ENCODE measurements around the gene CHRM2. TPM values are rescaled to one million over a fixed set of nuclear protein-coding genes. Genes with fewer than 3 reads are reported as not detected.

Gene CHRM2
- total and polyA plus RNA-seq, 9 donors, result 0.05 to 0.69 (median 0.42) TPM; not detected in 2

DNA sequence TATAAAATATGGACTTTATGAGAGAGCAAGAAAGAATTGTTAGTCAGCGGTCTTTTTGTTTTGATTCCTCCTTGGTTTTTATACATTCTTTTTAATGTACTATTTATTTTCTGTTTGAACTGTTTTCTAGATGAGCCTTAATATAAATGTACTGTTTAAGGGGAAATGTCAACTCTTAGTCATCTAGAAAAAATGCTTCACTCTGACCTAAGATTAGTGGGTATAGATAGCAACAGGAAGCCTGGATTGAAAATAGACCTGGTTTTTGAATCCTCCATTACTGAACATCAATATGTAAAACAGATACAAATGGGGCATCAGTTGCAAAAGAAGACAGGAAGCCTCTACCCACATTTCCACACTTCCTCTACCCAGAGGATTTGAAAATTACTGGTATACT, 87.8 kb downstream of the CHRM2 start:
- no peaks in the 10 kb centered on the region for H3K36me3 ChIP-seq
- DNase-seq, result no peak
- no peaks in the 10 kb centered on the region for H3K27me3 ChIP-seq
- 41 to 57% (median 55%) methylated on average over 1 of the region's 1 CpG for WGBS, 3 donors
- no peak overlapping the region for H3K4me3 ChIP-seq
- no peaks in the 10 kb centered on the region for H3K4me1 ChIP-seq (ENCODE audit: insufficient read depth)
- H3K9me3 ChIP-seq, result no peaks in the 10 kb centered on the region
- H3K27ac ChIP-seq, result no peak overlapping the region
- intact Hi-C loops (cut with DNase I), result no loop called here
- TF ChIP-seq, protein P1, sequence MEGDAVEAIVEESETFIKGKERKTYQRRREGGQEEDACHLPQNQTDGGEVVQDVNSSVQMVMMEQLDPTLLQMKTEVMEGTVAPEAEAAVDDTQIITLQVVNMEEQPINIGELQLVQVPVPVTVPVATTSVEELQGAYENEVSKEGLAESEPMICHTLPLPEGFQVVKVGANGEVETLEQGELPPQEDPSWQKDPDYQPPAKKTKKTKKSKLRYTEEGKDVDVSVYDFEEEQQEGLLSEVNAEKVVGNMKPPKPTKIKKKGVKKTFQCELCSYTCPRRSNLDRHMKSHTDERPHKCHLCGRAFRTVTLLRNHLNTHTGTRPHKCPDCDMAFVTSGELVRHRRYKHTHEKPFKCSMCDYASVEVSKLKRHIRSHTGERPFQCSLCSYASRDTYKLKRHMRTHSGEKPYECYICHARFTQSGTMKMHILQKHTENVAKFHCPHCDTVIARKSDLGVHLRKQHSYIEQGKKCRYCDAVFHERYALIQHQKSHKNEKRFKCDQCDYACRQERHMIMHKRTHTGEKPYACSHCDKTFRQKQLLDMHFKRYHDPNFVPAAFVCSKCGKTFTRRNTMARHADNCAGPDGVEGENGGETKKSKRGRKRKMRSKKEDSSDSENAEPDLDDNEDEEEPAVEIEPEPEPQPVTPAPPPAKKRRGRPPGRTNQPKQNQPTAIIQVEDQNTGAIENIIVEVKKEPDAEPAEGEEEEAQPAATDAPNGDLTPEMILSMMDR (IDR thresholded peaks at IDR 0.05), result no peak
- TF ChIP-seq POLR2A (IDR thresholded peaks at IDR 0.05), result no peak
- TF ChIP-seq EP300 (IDR thresholded peaks at IDR 0.05), result no peak

DNA sequence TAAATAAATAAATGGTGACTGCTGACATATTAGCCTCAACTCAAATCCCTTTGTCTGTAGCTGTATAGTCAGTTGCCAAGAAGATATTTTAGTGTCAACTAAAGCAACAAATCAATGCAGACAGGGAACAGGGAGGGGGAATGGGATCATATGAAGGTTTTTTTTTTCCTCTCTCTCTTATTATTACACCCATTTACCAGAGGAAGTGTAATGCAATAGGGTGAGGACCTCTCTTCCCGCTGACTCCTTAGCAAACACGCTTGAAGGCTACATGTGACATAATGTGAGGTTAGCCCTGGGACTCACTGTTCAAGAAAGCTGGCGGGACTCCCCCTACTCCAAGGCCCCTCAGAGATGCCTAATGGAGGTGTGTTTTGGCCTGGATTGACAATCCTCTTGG, 88.2 kb downstream of the CHRM2 start:
- Histone ChIP-seq H3K27me3 (no peaks in the 10 kb centered on the region), H3K4me1 (ENCODE audit: insufficient read depth) (no peaks in the 10 kb centered on the region), H3K9me3 (no peaks in the 10 kb centered on the region), H3K36me3 (no peaks in the 10 kb centered on the region), H3K4me3 (no peak overlapping the region), H3K27ac (no peak overlapping the region)
- 88 to 94% (median 92%) methylated on average over 3 of the region's 3 CpGs for WGBS, 3 donors
- intact Hi-C loops (cut with DNase I), result no loop called here
- no peak for DNase-seq
- TF ChIP-seq POLR2A (IDR thresholded peaks at IDR 0.05), result no peak
- TF ChIP-seq, protein P1 (IDR thresholded peaks at IDR 0.05), result no peak
- no peak for TF ChIP-seq EP300 (IDR thresholded peaks at IDR 0.05)

DNA sequence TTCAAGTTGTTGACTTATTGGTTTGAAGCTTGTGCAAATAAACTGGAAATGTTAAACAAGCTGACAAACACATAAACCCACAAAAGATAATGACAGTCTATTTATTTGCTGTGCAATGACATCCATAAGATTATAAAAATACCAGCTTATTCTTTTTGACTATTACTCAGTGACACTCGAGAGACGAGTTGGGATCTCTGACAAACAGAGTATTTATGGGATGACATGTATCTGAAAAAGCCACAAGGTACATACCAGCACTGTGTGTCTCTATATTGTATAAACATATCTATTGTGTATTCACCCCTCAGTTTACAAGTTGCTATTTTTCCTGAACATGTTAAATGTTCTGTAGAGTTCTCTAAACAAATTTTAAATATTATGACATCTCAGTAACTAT, 88.9 kb downstream of the CHRM2 start:
- Histone ChIP-seq H3K4me3 (no peak overlapping the region), H3K4me1 (ENCODE audit: insufficient read depth) (no peaks in the 10 kb centered on the region), H3K9me3 (no peaks in the 10 kb centered on the region), H3K27me3 (no peaks in the 10 kb centered on the region), H3K36me3 (no peaks in the 10 kb centered on the region), H3K27ac (no peak overlapping the region)
- intact Hi-C loops (cut with DNase I), result no loop called here
- TF ChIP-seq POLR2A (IDR thresholded peaks at IDR 0.05), result no peak
- TF ChIP-seq, protein P1 (IDR thresholded peaks at IDR 0.05), result no peak
- TF ChIP-seq EP300 (IDR thresholded peaks at IDR 0.05), result no peak
- no peak for DNase-seq
- 75 to 83% (median 82%) methylated on average over 2 of the region's 2 CpGs for WGBS, 3 donors

DNA sequence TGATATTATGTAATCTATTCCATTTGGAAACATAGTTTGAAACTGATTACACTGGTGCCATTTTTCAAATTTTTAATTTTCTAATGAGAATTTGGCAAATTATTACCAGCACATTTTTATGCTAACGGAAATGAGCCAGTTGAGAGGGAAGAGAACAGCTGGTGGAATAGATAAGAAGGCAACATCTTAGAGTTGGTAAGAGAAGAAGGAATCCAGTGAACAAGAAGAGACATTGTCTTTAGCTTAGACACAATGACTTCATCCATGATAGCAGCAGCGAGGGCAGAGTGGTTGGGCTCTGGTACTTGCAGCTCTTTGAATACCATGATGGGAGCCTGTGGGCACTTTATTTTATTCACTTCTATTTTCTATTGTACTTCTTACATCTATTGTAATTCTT, 89.6 kb downstream of the CHRM2 start:
- Histone ChIP-seq H3K27ac (no peak overlapping the region), H3K4me1 (ENCODE audit: insufficient read depth) (no peaks in the 10 kb centered on the region), H3K27me3 (no peaks in the 10 kb centered on the region), H3K9me3 (no peaks in the 10 kb centered on the region), H3K4me3 (no peak overlapping the region), H3K36me3 (no peaks in the 10 kb centered on the region)
- TF ChIP-seq, protein P1 (IDR thresholded peaks at IDR 0.05), result no peak
- no peak for TF ChIP-seq POLR2A (IDR thresholded peaks at IDR 0.05)
- TF ChIP-seq EP300 (IDR thresholded peaks at IDR 0.05), result no peak
- intact Hi-C loops (cut with DNase I), result no loop called here
- no peak for DNase-seq
- 52 to 62% (median 58%) methylated on average over 2 of the region's 2 CpGs for WGBS, 3 donors

DNA sequence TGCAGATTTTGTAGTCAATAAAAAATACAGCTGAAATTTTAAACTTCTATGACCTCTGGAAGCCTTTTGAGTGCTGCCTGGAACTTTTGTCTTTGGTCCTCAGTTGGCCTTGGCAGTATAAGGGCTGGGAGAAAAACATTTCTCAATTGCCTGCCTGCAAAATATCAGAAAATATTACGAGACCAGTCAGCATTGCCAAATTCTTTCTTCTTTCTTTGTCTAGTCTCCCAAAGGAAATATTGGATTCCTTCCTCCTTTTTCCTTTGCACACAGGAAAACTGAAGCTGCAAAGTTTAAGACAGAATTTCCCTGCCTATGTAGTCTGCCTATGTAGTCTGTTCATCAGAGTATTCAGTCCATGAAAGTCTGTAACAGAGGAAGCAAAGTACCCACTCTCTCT, 95.9 kb downstream of the CHRM2 start:
- H3K4me1 ChIP-seq (ENCODE audit: insufficient read depth), result no peaks in the 10 kb centered on the region
- intact Hi-C loops (cut with DNase I), result no loop called here
- 0% methylated on average over 1 of the region's 1 CpG for WGBS, 3 donors

More for the DNA sequence above, 95.9 kb downstream of the CHRM2 start:
- DNase-seq, result no peak
- no peaks in the 10 kb centered on the region for H3K9me3 ChIP-seq
- no peak overlapping the region for H3K27ac ChIP-seq
- no peaks in the 10 kb centered on the region for H3K27me3 ChIP-seq
- no peaks in the 10 kb centered on the region for H3K36me3 ChIP-seq
- TF ChIP-seq, protein P1 (IDR thresholded peaks at IDR 0.05), result no peak
- TF ChIP-seq POLR2A (IDR thresholded peaks at IDR 0.05), result no peak
- no peak for TF ChIP-seq EP300 (IDR thresholded peaks at IDR 0.05)
- H3K4me3 ChIP-seq, result no peak overlapping the region
